B cell (primary cell): ENCODE measurements around the gene DKK2.

Source experiments
- EZH2 ChIP-seq: IDR thresholded peaks from 2 replicates; pipeline ENCODE4 v1.6.1; 2012; ENCODE audit warnings: borderline replicate concordance, low read depth, mild to moderate bottlenecking, moderate library complexity, low read length; ENCODE audit not compliant: insufficient read depth, poor library complexity, severe bottlenecking
- TF ChIP-seq, protein P1 (sequence below): fragments of 200-600 bp; IDR thresholded peaks from one replicate; pipeline ENCODE4 v1.8.0; 2022; ENCODE audit warnings: antibody characterized with exemption, mild to moderate bottlenecking

DNA sequence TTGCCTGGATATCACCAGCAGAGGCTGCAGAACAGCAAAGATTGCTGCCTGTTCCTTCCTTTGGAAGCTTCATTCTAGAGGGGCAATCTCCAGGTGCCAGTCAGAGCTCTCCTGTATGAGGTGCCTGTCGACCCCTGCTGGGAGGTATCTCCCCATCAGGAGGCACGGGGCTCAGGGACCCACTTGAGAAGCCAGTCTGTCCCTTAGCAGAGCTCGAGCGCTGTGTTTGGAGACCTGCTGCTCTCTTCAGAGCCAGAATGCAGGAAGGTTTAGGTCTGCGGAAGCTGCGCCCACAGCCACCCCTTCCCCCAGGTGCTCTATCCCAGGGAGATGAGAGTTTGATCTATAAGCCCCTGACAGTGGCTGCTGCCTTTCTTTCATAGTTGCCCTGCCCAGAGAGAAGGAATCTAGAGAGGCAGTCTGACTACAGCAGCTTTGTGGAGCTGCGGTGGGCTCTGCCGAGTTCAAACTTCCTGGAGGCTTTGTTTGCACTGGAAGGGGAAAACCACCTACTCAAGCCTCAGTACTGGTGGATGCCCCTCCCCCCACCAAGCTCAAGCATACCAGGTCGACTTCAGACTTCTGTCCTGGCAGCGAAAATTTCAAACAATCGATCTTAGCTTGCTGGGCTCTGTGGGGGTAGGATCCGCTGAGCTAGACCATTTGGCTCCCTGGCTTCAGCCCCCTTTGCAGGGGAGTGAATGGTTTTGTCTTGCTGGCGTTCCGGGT lies 57.9 kb downstream of the DKK2 start:
- TF ChIP-seq, protein P1, sequence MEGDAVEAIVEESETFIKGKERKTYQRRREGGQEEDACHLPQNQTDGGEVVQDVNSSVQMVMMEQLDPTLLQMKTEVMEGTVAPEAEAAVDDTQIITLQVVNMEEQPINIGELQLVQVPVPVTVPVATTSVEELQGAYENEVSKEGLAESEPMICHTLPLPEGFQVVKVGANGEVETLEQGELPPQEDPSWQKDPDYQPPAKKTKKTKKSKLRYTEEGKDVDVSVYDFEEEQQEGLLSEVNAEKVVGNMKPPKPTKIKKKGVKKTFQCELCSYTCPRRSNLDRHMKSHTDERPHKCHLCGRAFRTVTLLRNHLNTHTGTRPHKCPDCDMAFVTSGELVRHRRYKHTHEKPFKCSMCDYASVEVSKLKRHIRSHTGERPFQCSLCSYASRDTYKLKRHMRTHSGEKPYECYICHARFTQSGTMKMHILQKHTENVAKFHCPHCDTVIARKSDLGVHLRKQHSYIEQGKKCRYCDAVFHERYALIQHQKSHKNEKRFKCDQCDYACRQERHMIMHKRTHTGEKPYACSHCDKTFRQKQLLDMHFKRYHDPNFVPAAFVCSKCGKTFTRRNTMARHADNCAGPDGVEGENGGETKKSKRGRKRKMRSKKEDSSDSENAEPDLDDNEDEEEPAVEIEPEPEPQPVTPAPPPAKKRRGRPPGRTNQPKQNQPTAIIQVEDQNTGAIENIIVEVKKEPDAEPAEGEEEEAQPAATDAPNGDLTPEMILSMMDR: no peak
- no peak for TF ChIP-seq EZH2
